Measurements from ENCODE around the gene UMAD1.

The UMAD1 gene

GRCh38 chr7:7665031-7665430, 24.5 kb downstream of the UMAD1 start:
- TF ChIP-seq CREB1 (IDR thresholded peaks at IDR 0.05; ENCODE audit: low read depth) = no peak
- no peak for TF ChIP-seq TAF1 (IDR thresholded peaks at IDR 0.05; ENCODE audit: low read depth)
- TF ChIP-seq NFIC (IDR thresholded peaks at IDR 0.05) = no peak
- no peak for TF ChIP-seq REST (IDR thresholded peaks at IDR 0.05; ENCODE audit: low read depth)
- TF ChIP-seq TCF12 (IDR thresholded peaks at IDR 0.05; ENCODE audit: low read depth) = no peak
- TF ChIP-seq USF1 (IDR thresholded peaks at IDR 0.05) = no peak
- no peak for TF ChIP-seq FOXM1 (IDR thresholded peaks at IDR 0.05; ENCODE audit: borderline replicate concordance, low read depth)
- no peak for TF ChIP-seq ZBTB7A (IDR thresholded peaks at IDR 0.05; ENCODE audit: low read depth)
- no peak for TF ChIP-seq RAD21 (IDR thresholded peaks at IDR 0.05; ENCODE audit: low read depth)
- no peak for TF ChIP-seq TEAD4 (IDR thresholded peaks at IDR 0.05)
- no peak for TF ChIP-seq YY1 (IDR thresholded peaks at IDR 0.05; ENCODE audit: low read depth)
- TF ChIP-seq, protein P1, sequence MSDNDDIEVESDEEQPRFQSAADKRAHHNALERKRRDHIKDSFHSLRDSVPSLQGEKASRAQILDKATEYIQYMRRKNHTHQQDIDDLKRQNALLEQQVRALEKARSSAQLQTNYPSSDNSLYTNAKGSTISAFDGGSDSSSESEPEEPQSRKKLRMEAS (IDR thresholded peaks at IDR 0.05) = no peak
- no peak for TF ChIP-seq CEBPB (IDR thresholded peaks at IDR 0.05)

GRCh38 chr7:7667187-7667586, 26.6 kb downstream of the UMAD1 start:
- TF ChIP-seq ZBTB7A (IDR thresholded peaks at IDR 0.05; ENCODE audit: low read depth) = no peak
- TF ChIP-seq CREB1 (IDR thresholded peaks at IDR 0.05; ENCODE audit: low read depth) = no peak
- TF ChIP-seq NFIC (IDR thresholded peaks at IDR 0.05) = no peak
- TF ChIP-seq USF1 (IDR thresholded peaks at IDR 0.05) = no peak
- TF ChIP-seq RAD21 (IDR thresholded peaks at IDR 0.05; ENCODE audit: low read depth) = no peak

GRCh38 chr7:7668706-7669105, 28.2 kb downstream of the UMAD1 start:
- TF ChIP-seq RAD21 (IDR thresholded peaks at IDR 0.05; ENCODE audit: low read depth) (no peak), TCF12 (IDR thresholded peaks at IDR 0.05; ENCODE audit: low read depth) (no peak), NFIC (IDR thresholded peaks at IDR 0.05) (no peak), EP300 (IDR thresholded peaks at IDR 0.05; ENCODE audit: borderline replicate concordance) (no peak), TEAD4 (IDR thresholded peaks at IDR 0.05) (no peak), FOXM1 (IDR thresholded peaks at IDR 0.05; ENCODE audit: borderline replicate concordance, low read depth) (no peak)
- TF ChIP-seq, protein P1 (IDR thresholded peaks at IDR 0.05) = no peak

DNA sequence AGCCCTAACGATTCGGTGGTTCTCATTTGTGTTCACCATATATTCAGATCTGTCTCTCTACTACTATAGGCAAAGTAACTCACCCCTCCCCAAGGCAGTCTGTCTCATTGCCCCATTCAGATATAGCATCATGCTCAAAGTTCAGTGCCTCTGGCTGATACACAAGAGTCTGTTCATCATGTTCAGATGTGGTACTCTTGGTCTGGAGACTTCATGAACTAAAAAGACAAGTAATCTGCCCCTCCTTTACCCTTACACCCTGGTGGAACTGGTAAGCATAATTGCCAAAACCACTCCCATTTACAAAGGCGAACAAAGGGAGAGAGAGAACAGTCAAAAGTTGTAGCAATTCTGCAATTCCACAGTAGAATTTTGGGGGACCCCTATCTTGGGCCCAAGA, 29.9 kb downstream of the UMAD1 start:
- TF ChIP-seq CEBPB (IDR thresholded peaks at IDR 0.05) (no peak), TEAD4 (IDR thresholded peaks at IDR 0.05) (no peak), EP300 (IDR thresholded peaks at IDR 0.05; ENCODE audit: borderline replicate concordance) (no peak), FOXM1 (IDR thresholded peaks at IDR 0.05; ENCODE audit: borderline replicate concordance, low read depth) (no peak), RAD21 (IDR thresholded peaks at IDR 0.05; ENCODE audit: low read depth) (no peak), TAF1 (IDR thresholded peaks at IDR 0.05; ENCODE audit: low read depth) (no peak), ZBTB7A (IDR thresholded peaks at IDR 0.05; ENCODE audit: low read depth) (no peak), TCF12 (IDR thresholded peaks at IDR 0.05; ENCODE audit: low read depth) (no peak), YY1 (IDR thresholded peaks at IDR 0.05; ENCODE audit: low read depth) (no peak), USF1 (IDR thresholded peaks at IDR 0.05) (no peak), CREB1 (IDR thresholded peaks at IDR 0.05; ENCODE audit: low read depth) (no peak), EGR1 (IDR thresholded peaks at IDR 0.05) (no peak), REST (IDR thresholded peaks at IDR 0.05; ENCODE audit: low read depth) (no peak), NFIC (IDR thresholded peaks at IDR 0.05) (no peak)
- TF ChIP-seq, protein P1 (IDR thresholded peaks at IDR 0.05) = no peak

DNA sequence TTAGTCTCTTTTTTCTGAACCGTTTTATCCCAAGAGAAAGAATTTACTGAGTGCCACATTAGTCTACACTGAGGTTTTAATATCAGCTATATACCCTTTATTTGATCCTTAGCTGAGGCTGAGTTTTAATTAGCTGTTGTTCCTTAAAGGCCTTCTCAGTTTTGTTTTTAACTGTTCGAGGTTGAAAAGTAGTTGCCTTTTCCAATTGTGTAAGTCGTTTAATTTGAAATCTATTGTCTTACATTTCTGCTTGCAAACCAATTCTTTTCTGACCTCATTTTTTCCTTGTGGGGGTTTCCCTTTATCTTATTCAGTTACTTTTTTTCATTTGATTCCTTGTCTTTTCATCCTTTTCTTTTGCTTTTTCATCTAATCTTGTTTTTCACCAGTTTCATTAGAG, 30.8 kb downstream of the UMAD1 start:
- TF ChIP-seq REST (IDR thresholded peaks at IDR 0.05; ENCODE audit: low read depth) (no peak), NFIC (IDR thresholded peaks at IDR 0.05) (no peak), YY1 (IDR thresholded peaks at IDR 0.05; ENCODE audit: low read depth) (no peak), FOXM1 (IDR thresholded peaks at IDR 0.05; ENCODE audit: borderline replicate concordance, low read depth) (no peak), EP300 (IDR thresholded peaks at IDR 0.05; ENCODE audit: borderline replicate concordance) (no peak), USF1 (IDR thresholded peaks at IDR 0.05) (no peak), ZBTB7A (IDR thresholded peaks at IDR 0.05; ENCODE audit: low read depth) (no peak), TEAD4 (IDR thresholded peaks at IDR 0.05) (no peak), RAD21 (IDR thresholded peaks at IDR 0.05; ENCODE audit: low read depth) (no peak), CEBPB (IDR thresholded peaks at IDR 0.05) (no peak)
- TF ChIP-seq, protein P1 (IDR thresholded peaks at IDR 0.05) = no peak

Measured in Ishikawa (cell line).